Activated B cell treated with CpG ODN at 0.5 μM for 24 hours (primary cell): ENCODE results near the gene SH3RF3. TPM values are rescaled to one million over a fixed set of nuclear protein-coding genes. Genes with fewer than 3 reads are reported as not detected.

Experiments used
- ATAC-seq: fragments of 200-7000 bp; cut with Tn5 transposase; one replicate; pipeline ENCODE4 v1.10.0; 2021; ENCODE audit warnings: low read depth, mild to moderate bottlenecking, moderate library complexity
- CTCF ChIA-PET: fragments of 350-600 bp; sonication (Branson Sonifier 250); formaldehyde crosslinking; loops from one replicate; lab custom pipeline; 2021; ENCODE audit warnings: antibody characterized with exemption; lab: Charles Lee
- POLR2A ChIA-PET: fragments of 350-600 bp; sonication (Branson Sonifier 250); formaldehyde crosslinking; loops from one replicate; lab custom pipeline; 2021; ENCODE audit warnings: antibody characterized with exemption; lab: Charles Lee
- DNase-seq: peaks from one replicate; pipeline ENCODE4 v3.0.0; 2022
- H3K27ac Mint-ChIP-seq: one replicate; pipeline ENCODE4 v1.8.0; 2020; ENCODE audit warnings: mixed read lengths
- H3K27me3 Mint-ChIP-seq: one replicate; pipeline ENCODE4 v1.8.0; 2021; ENCODE audit warnings: mixed read lengths
- H3K36me3 Mint-ChIP-seq: one replicate; pipeline ENCODE4 v1.8.0; 2021; ENCODE audit warnings: low read depth, mixed read lengths
- H3K4me1 Mint-ChIP-seq: one replicate; pipeline ENCODE4 v1.8.0; 2021; ENCODE audit warnings: mixed read lengths
- H3K4me3 Mint-ChIP-seq: one replicate; pipeline ENCODE4 v1.8.0; 2020; ENCODE audit warnings: mild to moderate bottlenecking, mixed read lengths
- H3K9me3 Mint-ChIP-seq: one replicate; pipeline ENCODE4 v1.8.0; 2020; ENCODE audit warnings: mixed read lengths
- CTCF ChIP-seq: fragments of 200-600 bp; IDR thresholded peaks from one replicate; pipeline ENCODE4 v1.8.0; 2022; ENCODE audit warnings: antibody characterized with exemption, mild to moderate bottlenecking
- intact Hi-C: fragments of 100-400 bp; cut with micrococcal nuclease; formaldehyde crosslinking; loops from one replicate; pipeline ENCODE4 v1.15.1; 2024
- total RNA-seq: library from RNA; stranded (reverse); gene quantifications from 2 replicates; pipeline ENCODE4 v1.2.3, GENCODE V29; 2022

The SH3RF3 gene
- total RNA-seq, 1 donor from 2014 or later: 0.09 TPM

GRCh38 chr2:109144271-109144670, 15.3 kb downstream of the SH3RF3 start:
- Mint-ChIP-seq H3K4me1 (peaks cover 5% of the 10 kb centered on the region), H3K36me3 (no peaks in the 10 kb centered on the region), H3K9me3 (no peaks in the 10 kb centered on the region), H3K4me3 (no peak overlapping the region), H3K27ac (no peak overlapping the region), H3K27me3 (no peaks in the 10 kb centered on the region)
- ATAC-seq: no peak
- ChIA-PET CTCF (no interaction called here), POLR2A (interaction anchor here (0.6 kb wide), 1 partner anchor 532 kb away, joined by 3 read pairs; no protein-coding TSS in a partner anchor)
- TF ChIP-seq CTCF: no peak
- intact Hi-C loops: no loop called here
- DNase-seq: no peak

GRCh38 chr2:109144721-109145120, 15.7 kb downstream of the SH3RF3 start:
- Mint-ChIP-seq H3K27me3 (no peaks in the 10 kb centered on the region), H3K4me1 (peaks cover 5% of the 10 kb centered on the region), H3K36me3 (no peaks in the 10 kb centered on the region), H3K4me3 (no peak overlapping the region), H3K27ac (no peak overlapping the region), H3K9me3 (no peaks in the 10 kb centered on the region)
- POLR2A ChIA-PET: interaction anchor here (0.6 kb wide), 1 partner anchor 533 kb away, joined by 3 read pairs; no protein-coding TSS in a partner anchor
- ATAC-seq (no peak), DNase-seq (no peak)
- intact Hi-C loops: no loop called here
- no peak for TF ChIP-seq CTCF
- CTCF ChIA-PET: no interaction called here

GRCh38 chr2:109145286-109145685, 16.3 kb downstream of the SH3RF3 start:
- CTCF ChIA-PET: no interaction called here
- H3K36me3 Mint-ChIP-seq: no peaks in the 10 kb centered on the region
- peaks cover 5% of the 10 kb centered on the region for H3K4me1 Mint-ChIP-seq
- intact Hi-C loops: no loop called here
- POLR2A ChIA-PET: no interaction called here
- no peak for TF ChIP-seq CTCF
- no peaks in the 10 kb centered on the region for H3K27me3 Mint-ChIP-seq
- H3K9me3 Mint-ChIP-seq: no peaks in the 10 kb centered on the region
- no peak overlapping the region for H3K27ac Mint-ChIP-seq
- no peak for ATAC-seq
- no peak for DNase-seq
- H3K4me3 Mint-ChIP-seq: no peak overlapping the region

- Mint-ChIP-seq H3K36me3 (no peaks in the 10 kb centered on the region), H3K27me3 (no peaks in the 10 kb centered on the region), H3K4me3 (no peak overlapping the region), H3K27ac (no peak overlapping the region), H3K4me1 (peaks cover 5% of the 10 kb centered on the region), H3K9me3 (no peaks in the 10 kb centered on the region)
- intact Hi-C loops: no loop called here
- TF ChIP-seq CTCF: no peak
- POLR2A ChIA-PET: no interaction called here
- no peak for ATAC-seq
- DNase-seq: no peak
- CTCF ChIA-PET: no interaction called here
Observed at GRCh38 chr2:109147405-109147804, 18.4 kb downstream of the SH3RF3 start.

GRCh38 chr2:109148117-109148746, 19.2 kb downstream of the SH3RF3 start:
- Mint-ChIP-seq H3K36me3 (no peaks in the 10 kb centered on the region), H3K27ac (no peak overlapping the region), H3K9me3 (no peaks in the 10 kb centered on the region), H3K4me3 (no peak overlapping the region), H3K4me1 (peaks cover 5% of the 10 kb centered on the region), H3K27me3 (no peaks in the 10 kb centered on the region)
- intact Hi-C loops: no loop called here
- ChIA-PET CTCF (no interaction called here), POLR2A (no interaction called here)
- DNase-seq (no peak), ATAC-seq (no peak)
- TF ChIP-seq CTCF: no peak
